Uterus (tissue), 2 donors: ENCODE data around the gene HLA-DMA.

ENCODE experiments used
- POLR2A ChIP-seq, 2 donors: fragments of 450-650 bp; IDR thresholded peaks; one replicate each; pipeline ENCODE4 v1.6.1; 2016; ENCODE audit warnings: antibody characterized with exemption in 2 of 2, mild to moderate bottlenecking in 1 of 2, moderate library complexity in 1 of 2
- TF ChIP-seq, protein P1 (sequence below), 4 experiments: fragments of 200-600 bp in 2 of 4; fragments of 450-650 bp in 2 of 4; sonication (generic) in 2 of 4; IDR thresholded peaks; one replicate each; pipeline ENCODE4 v1.5.1; 2016 to 2019; ENCODE audit warnings: antibody characterized with exemption in 4 of 4, mild to moderate bottlenecking in 2 of 4, moderate library complexity in 1 of 4

DNA sequence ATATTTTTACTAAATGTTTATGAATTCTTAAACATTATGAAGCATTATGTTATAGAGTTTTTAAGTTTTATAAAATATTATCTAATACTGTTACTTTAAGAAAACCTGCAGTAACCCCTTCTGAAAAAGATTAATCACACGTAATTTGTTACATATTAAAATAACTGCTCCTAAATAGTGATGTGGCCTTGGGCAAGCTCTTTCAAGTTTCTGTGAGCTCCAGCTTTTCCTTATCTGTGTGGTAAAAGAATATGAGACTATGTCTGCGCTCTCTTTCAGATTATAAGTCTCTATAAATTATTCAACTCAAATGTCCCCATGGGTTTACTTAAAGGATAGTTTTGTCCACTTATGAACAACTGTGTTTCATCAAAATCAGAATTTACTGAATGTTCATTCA, 44.0 kb downstream of the HLA-DMA start:
- no peak for TF ChIP-seq POLR2A (IDR thresholded peaks at IDR 0.05)
- TF ChIP-seq, protein P1, sequence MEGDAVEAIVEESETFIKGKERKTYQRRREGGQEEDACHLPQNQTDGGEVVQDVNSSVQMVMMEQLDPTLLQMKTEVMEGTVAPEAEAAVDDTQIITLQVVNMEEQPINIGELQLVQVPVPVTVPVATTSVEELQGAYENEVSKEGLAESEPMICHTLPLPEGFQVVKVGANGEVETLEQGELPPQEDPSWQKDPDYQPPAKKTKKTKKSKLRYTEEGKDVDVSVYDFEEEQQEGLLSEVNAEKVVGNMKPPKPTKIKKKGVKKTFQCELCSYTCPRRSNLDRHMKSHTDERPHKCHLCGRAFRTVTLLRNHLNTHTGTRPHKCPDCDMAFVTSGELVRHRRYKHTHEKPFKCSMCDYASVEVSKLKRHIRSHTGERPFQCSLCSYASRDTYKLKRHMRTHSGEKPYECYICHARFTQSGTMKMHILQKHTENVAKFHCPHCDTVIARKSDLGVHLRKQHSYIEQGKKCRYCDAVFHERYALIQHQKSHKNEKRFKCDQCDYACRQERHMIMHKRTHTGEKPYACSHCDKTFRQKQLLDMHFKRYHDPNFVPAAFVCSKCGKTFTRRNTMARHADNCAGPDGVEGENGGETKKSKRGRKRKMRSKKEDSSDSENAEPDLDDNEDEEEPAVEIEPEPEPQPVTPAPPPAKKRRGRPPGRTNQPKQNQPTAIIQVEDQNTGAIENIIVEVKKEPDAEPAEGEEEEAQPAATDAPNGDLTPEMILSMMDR (IDR thresholded peaks at IDR 0.05) = no peak
